ENCODE data around the gene TMEM219. TPM values are rescaled to one million over a fixed set of nuclear protein-coding genes. Genes with fewer than 3 reads are reported as not detected.

The TMEM219 gene
- total RNA-seq, 1 experiment from 2014 or later: 69.6 TPM

DNA sequence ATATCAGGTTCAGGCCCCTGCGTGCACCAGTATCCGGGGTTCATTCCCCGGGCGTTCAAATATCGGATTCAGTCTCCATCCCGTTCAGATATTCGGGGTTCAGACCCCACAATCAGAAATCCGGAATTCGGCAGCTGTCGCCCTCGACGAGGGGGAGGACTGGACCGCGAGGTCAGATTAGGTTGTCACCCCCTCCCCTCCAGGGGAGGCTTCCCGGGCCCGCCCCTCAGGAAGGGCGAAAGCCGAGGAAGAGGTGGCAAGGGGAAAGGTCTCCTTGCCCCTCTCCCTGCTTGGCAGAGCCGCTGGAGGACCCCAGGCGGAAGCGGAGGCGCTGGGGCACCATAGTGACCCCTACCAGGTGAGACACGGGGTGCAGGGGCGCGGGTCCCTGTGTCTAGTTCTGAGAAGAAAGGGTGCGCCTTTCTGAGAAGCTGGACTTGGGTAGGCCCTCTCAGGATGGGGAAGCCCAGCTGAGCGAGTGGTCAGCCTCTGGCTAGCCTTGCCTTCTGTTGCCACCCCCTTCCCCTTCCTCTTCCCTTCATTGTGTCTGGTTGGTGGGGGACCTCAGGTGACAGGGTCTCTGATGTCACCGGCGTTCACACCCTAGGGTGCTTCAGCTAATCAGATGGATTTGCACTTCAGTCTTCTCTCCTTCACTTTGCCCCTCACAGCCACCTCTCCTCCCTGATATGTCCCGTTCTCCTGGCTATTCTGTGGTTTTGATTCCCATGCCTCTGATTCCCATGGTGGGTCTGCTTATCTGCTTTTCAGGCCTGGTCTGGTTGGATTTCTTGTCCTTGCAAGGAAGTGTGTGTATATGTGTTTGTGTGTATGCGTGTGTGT is 12.6 kb downstream of the TMEM219 start (continued):
- TF ChIP-seq GTF2I (CRISPR knock-in tag; conservative IDR thresholded peaks at IDR 0.05) (no peak), ZBTB21 (CRISPR knock-in tag; IDR thresholded peaks at IDR 0.05; ENCODE audit: borderline replicate concordance) (no peak)
- TF ChIP-seq, protein P1, sequence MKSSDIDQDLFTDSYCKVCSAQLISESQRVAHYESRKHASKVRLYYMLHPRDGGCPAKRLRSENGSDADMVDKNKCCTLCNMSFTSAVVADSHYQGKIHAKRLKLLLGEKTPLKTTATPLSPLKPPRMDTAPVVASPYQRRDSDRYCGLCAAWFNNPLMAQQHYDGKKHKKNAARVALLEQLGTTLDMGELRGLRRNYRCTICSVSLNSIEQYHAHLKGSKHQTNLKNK (CRISPR knock-in tag; IDR thresholded peaks at IDR 0.05): no peak

DNA sequence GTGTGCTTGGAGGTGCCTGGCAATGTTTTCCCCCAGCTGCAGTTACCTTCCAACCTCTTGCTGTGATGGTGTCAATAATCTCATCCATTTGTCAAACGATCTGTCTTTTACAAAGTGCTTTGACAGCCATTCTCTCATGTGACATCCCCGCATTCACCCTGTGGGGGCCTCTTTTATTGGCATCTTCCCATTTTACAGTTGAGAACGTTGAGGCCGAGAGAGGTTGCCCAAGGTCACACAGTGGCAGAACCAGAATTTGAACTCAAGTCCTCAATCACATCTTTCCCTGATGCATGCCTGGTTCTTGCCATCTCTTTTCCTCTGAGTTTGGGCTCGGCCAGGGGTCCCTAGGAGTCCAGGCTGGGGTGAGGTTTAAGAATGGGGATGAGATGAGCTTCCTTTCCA is 13.3 kb downstream of the TMEM219 start:
- peak overlapping the region; percentile 8; the same call in 1 of the 2 replicates for H3K27ac Mint-ChIP-seq
- CTCF ChIA-PET: interaction anchor here (1.1 to 5.5 kb wide), 6 partner anchors 14 to 127 kb away, joined by 3 to 36 read pairs (median 6); partner anchors contain the start of gene TLCD3B
- DNase-seq (ENCODE audit: low spot score) (no peak), ATAC-seq (no peak)
- peaks cover 44% of the 10 kb centered on the region for H3K36me3 Mint-ChIP-seq
- H3K27me3 Mint-ChIP-seq (ENCODE audit: low read depth): peaks cover 21% of the 10 kb centered on the region
- H3K9me3 Mint-ChIP-seq: peaks cover 17% of the 10 kb centered on the region
- POLR2A ChIA-PET: interaction anchor here (3.2 kb wide), 1 partner anchor 75 kb away, joined by 14 read pairs; the partner anchor contains the start of genes ASPHD1 and SEZ6L2
- TF ChIP-seq ESRRA (CRISPR knock-in tag; IDR thresholded peaks at IDR 0.05; ENCODE audit: borderline replicate concordance): peak; percentile 90; the same call in 1 of the 2 replicates
- TF ChIP-seq, protein P2, sequence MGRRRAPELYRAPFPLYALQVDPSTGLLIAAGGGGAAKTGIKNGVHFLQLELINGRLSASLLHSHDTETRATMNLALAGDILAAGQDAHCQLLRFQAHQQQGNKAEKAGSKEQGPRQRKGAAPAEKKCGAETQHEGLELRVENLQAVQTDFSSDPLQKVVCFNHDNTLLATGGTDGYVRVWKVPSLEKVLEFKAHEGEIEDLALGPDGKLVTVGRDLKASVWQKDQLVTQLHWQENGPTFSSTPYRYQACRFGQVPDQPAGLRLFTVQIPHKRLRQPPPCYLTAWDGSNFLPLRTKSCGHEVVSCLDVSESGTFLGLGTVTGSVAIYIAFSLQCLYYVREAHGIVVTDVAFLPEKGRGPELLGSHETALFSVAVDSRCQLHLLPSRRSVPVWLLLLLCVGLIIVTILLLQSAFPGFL (CRISPR knock-in tag; IDR thresholded peaks at IDR 0.05; ENCODE audit: borderline replicate concordance): no peak
- H3K4me1 Mint-ChIP-seq: peaks cover 27% of the 10 kb centered on the region
- H3K4me3 Mint-ChIP-seq: peak overlapping the region; percentile 92

DNA sequence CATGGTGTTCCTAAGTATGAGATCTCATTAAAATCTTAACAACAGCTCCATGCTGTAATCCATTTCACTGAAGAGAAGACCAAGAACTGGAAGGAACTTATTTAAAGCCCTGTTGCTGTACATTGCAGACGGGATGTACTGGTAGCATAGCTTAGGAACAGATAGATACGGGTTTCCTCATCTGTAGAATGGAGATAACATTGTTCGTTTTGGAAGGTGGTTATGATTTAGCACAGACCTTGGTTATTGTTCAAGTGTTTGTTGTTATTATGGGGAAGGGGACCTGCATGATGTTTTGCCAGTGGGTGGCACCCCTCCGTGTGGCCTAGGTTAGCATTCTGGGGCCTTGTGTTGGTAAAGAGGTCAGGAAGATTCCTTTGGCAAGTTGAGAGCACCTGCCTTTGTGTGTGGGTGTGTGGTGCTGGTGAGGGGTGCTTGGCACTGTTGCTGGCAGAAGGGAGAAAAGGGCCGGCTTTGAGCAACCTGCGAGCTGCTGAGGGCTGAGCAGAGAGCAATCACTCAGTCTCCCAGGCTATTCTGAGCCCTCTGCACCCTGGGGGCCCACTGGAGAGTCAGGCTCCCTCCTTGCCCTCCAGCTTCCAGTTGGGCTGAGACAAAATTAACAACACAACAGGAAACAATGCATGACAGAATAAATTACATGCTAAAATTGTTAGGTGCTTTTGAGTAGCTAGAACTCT is 14.1 kb downstream of the TMEM219 start:
- peaks cover 45% of the 10 kb centered on the region for H3K36me3 Mint-ChIP-seq
- peaks cover 21% of the 10 kb centered on the region for H3K27me3 Mint-ChIP-seq (ENCODE audit: low read depth)
- TF ChIP-seq ZNF423 (CRISPR knock-in tag; IDR thresholded peaks at IDR 0.05) (0 out of 2 replicates have a peak, but pooled peaks have one; percentile 6), MYBL2 (CRISPR knock-in tag; IDR thresholded peaks at IDR 0.05) (no peak)
- DNase-seq (ENCODE audit: low spot score) (no peak), ATAC-seq (no peak)
- POLR2A ChIA-PET: interaction anchor here (0.7 to 3.2 kb wide), 2 partner anchors 14 to 76 kb away, joined by 3 to 14 read pairs; partner anchors contain the start of genes ASPHD1 and SEZ6L2
- CTCF ChIA-PET: interaction anchor here (0.6 to 5.5 kb wide), 10 partner anchors 25 to 266 kb away, joined by 3 to 36 read pairs (median 4); partner anchors contain the start of gene TLCD3B
- H3K4me3 Mint-ChIP-seq: peak overlapping the region; percentile 92
- H3K9me3 Mint-ChIP-seq: peaks cover 17% of the 10 kb centered on the region
- H3K4me1 Mint-ChIP-seq: peaks cover 27% of the 10 kb centered on the region
- H3K27ac Mint-ChIP-seq: peak overlapping the region; percentile 51; the same call in 1 of the 2 replicates

DNA sequence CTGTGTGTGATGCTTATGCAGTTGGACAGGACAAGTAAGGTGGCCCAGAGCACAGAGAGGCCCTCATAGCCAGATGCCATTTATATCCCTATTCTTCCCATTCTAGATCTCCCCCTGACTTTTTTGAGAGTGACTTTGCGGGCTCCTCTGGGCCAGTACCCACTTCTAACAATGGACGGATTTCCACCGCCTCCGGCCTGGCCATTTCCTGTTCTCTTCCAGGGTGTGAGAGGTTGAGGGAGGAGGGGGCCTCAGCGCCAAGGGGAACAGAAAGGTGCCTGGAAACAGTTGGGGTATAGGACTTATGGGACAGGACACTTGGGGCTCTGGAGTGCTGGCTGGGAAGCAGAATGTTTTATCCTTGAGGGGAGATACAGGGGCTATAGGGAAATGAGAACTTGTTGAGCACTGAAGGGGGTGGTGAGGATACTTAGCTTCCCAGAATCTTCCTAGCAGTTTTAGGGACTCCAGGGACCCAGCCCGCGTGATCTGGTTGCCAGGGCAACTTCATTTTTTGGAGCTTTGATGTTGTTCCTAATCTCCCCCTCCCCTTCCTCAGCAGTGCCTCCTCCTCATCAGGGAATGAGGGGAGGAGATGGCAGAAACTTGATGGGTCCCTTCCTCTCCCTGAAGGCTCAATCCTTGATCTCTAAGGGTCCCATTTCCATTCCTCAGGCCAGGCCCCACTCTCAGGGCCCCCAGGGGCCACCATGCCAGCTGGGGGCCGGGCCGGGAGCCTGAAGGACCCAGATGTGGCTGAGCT is 15.4 kb downstream of the TMEM219 start:
- ChIA-PET POLR2A (no interaction called here), CTCF (interaction anchor here (0.6 to 5.5 kb wide), 6 partner anchors 24 to 135 kb away, joined by 3 to 36 read pairs (median 4); partner anchors contain the start of gene TLCD3B)
- ATAC-seq: no peak
- Mint-ChIP-seq H3K27me3 (ENCODE audit: low read depth) (peaks cover 12% of the 10 kb centered on the region), H3K9me3 (peaks cover 12% of the 10 kb centered on the region), H3K27ac (no peak overlapping the region), H3K36me3 (peaks cover 44% of the 10 kb centered on the region), H3K4me3 (no peak overlapping the region), H3K4me1 (peaks cover 27% of the 10 kb centered on the region)
- no peak for DNase-seq (ENCODE audit: low spot score)
- TF ChIP-seq, protein P3, sequence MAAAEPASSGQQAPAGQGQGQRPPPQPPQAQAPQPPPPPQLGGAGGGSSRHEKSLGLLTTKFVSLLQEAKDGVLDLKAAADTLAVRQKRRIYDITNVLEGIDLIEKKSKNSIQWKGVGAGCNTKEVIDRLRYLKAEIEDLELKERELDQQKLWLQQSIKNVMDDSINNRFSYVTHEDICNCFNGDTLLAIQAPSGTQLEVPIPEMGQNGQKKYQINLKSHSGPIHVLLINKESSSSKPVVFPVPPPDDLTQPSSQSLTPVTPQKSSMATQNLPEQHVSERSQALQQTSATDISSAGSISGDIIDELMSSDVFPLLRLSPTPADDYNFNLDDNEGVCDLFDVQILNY (CRISPR knock-in tag; IDR thresholded peaks at IDR 0.05): no peak
- TF ChIP-seq CBFB (CRISPR knock-in tag; IDR thresholded peaks at IDR 0.05; ENCODE audit: low read depth) (no peak), EMX1 (CRISPR knock-in tag; IDR thresholded peaks at IDR 0.05) (no peak), NFE2L1 (CRISPR knock-in tag; IDR thresholded peaks at IDR 0.05) (no peak)
- TF ChIP-seq, protein P4, sequence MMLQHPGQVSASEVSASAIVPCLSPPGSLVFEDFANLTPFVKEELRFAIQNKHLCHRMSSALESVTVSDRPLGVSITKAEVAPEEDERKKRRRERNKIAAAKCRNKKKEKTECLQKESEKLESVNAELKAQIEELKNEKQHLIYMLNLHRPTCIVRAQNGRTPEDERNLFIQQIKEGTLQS (CRISPR knock-in tag; conservative IDR thresholded peaks at IDR 0.05): no peak
- TF ChIP-seq, protein P5, sequence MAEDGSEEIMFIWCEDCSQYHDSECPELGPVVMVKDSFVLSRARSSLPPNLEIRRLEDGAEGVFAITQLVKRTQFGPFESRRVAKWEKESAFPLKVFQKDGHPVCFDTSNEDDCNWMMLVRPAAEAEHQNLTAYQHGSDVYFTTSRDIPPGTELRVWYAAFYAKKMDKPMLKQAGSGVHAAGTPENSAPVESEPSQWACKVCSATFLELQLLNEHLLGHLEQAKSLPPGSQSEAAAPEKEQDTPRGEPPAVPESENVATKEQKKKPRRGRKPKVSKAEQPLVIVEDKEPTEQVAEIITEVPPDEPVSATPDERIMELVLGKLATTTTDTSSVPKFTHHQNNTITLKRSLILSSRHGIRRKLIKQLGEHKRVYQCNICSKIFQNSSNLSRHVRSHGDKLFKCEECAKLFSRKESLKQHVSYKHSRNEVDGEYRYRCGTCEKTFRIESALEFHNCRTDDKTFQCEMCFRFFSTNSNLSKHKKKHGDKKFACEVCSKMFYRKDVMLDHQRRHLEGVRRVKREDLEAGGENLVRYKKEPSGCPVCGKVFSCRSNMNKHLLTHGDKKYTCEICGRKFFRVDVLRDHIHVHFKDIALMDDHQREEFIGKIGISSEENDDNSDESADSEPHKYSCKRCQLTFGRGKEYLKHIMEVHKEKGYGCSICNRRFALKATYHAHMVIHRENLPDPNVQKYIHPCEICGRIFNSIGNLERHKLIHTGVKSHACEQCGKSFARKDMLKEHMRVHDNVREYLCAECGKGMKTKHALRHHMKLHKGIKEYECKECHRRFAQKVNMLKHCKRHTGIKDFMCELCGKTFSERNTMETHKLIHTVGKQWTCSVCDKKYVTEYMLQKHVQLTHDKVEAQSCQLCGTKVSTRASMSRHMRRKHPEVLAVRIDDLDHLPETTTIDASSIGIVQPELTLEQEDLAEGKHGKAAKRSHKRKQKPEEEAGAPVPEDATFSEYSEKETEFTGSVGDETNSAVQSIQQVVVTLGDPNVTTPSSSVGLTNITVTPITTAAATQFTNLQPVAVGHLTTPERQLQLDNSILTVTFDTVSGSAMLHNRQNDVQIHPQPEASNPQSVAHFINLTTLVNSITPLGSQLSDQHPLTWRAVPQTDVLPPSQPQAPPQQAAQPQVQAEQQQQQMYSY (CRISPR knock-in tag; IDR thresholded peaks at IDR 0.05): no peak
- TF ChIP-seq, protein P6, sequence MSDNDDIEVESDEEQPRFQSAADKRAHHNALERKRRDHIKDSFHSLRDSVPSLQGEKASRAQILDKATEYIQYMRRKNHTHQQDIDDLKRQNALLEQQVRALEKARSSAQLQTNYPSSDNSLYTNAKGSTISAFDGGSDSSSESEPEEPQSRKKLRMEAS (CRISPR knock-in tag; IDR thresholded peaks at IDR 0.05): no peak
